Measurements from ENCODE around the gene FTCD. TPM values are rescaled to one million over a fixed set of nuclear protein-coding genes. Genes with fewer than 3 reads are reported as not detected.

The FTCD gene
- total and polyA plus RNA-seq, 9 of the 15 experiments (the other 6 are each of a cell fraction or from before 2014, with no cell fraction given) = 0.11 to 1.6 (median 0.67) TPM; not detected in 5

GRCh38 chr21:46183910-46184624 is 28.7 kb upstream of the FTCD start, which contains the start of gene SPATC1L (continued):
- TF ChIP-seq SOX6 (IDR thresholded peaks at IDR 0.05) (no peak), SRSF7 (optimal IDR thresholded peaks at IDR 0.05; ENCODE audit: low read depth, low read length) (no peak), SAP30 (IDR thresholded peaks at IDR 0.05; ENCODE audit: borderline replicate concordance, insufficient read depth, low read depth, low read length, poor library complexity, severe bottlenecking) (no peak), HLTF (IDR thresholded peaks at IDR 0.05) (peak; percentile 64; the same call in 1 of the 2 replicates), ESRRB (CRISPR knock-in tag; IDR thresholded peaks at IDR 0.05; ENCODE audit: borderline replicate concordance) (no peak), ERF (CRISPR knock-in tag; IDR thresholded peaks at IDR 0.05) (0 out of 2 replicates have a peak, but pooled peaks have one; percentile 46), CHD2 (IDR thresholded peaks at IDR 0.05; ENCODE audit: low read depth, low read length) (no peak), ZNF24 (IDR thresholded peaks at IDR 0.05) (no peak; the same call in 1 of the 2 replicates), DNMT1 (IDR thresholded peaks at IDR 0.05) (no peak), MTA2 (IDR thresholded peaks at IDR 0.05; ENCODE audit: low read depth) (no peak), FOXA3 (CRISPR knock-in tag; conservative IDR thresholded peaks at IDR 0.05 in 1 of 2, IDR thresholded peaks at IDR 0.05 in 1 of 2) (no peak), YY1 (IDR thresholded peaks at IDR 0.05; ENCODE audit: borderline replicate concordance in 1 of 3, control insufficient read depth in 1 of 3, extremely low read depth in 1 of 3, insufficient read depth in 3 of 3, insufficient read length in 1 of 3, insufficient replicate concordance in 2 of 3, low read depth in 1 of 3, low read length in 2 of 3) (peak in 1 of 3 experiments; percentile 34), U2AF1 (optimal IDR thresholded peaks at IDR 0.05; ENCODE audit: low read depth, low read length) (no peak), TCF7L2 (IDR thresholded peaks at IDR 0.05; ENCODE audit: low read depth, low read length) (no peak), HMG20B (CRISPR knock-in tag; IDR thresholded peaks at IDR 0.05) (no peak), ZNF384 (IDR thresholded peaks at IDR 0.05; ENCODE audit: low read depth, low read length) (no peak), NFIC (IDR thresholded peaks at IDR 0.05) (no peak), HDGF (IDR thresholded peaks at IDR 0.05) (peak; percentile 70; the same call in 1 of the 2 replicates), USF1 (CRISPR knock-in tag; IDR thresholded peaks at IDR 0.05) (peak; percentile 1; the same call in 1 of the 2 replicates), ATF6 (CRISPR knock-in tag; IDR thresholded peaks at IDR 0.05) (no peak), ARID2 (IDR thresholded peaks at IDR 0.05) (no peak), CREB3 (tag; conservative IDR thresholded peaks at IDR 0.05; ENCODE audit: low read depth) (no peak), ZNF551 (CRISPR knock-in tag; IDR thresholded peaks at IDR 0.05) (no peak), RHOXF2B (CRISPR knock-in tag; conservative IDR thresholded peaks at IDR 0.05) (0 out of 2 replicates have a peak, but pooled peaks have one; percentile 38), RBM14 (IDR thresholded peaks at IDR 0.05; ENCODE audit: borderline replicate concordance, insufficient read depth, low read depth, low read length) (no peak)
